MM.1S (cell line): ENCODE data around the gene UBXN6.

Source experiments
- DNase-seq: peaks from one replicate; pipeline ENCODE4 v3.0.0-alpha.2; 2015
- H2AFZ ChIP-seq: fragments of 300-600 bp; sonication (generic); 2 replicates; pipeline ENCODE4 v1.6.0; 2016; ENCODE audit warnings: antibody characterized with exemption, low read length
- H3F3A ChIP-seq: fragments of 300-600 bp; sonication (generic); 2 replicates; pipeline ENCODE4 v1.6.1; 2016; ENCODE audit warnings: mild to moderate bottlenecking, antibody characterized with exemption, low read length, moderate library complexity, mixed read lengths; ENCODE audit not compliant: insufficient read depth
- H3K27ac ChIP-seq: fragments of 300-600 bp; sonication (generic); 2 replicates; pipeline ENCODE4 v1.5.1; 2016; ENCODE audit warnings: mild to moderate bottlenecking, low read length
- H3K27me3 ChIP-seq: fragments of 300-600 bp; sonication (generic); replicated peaks from 2 replicates; pipeline ENCODE4 v1.6.0; 2016; ENCODE audit warnings: low read length; ENCODE audit not compliant: insufficient read depth
- H3K36me3 ChIP-seq: fragments of 300-600 bp; sonication (generic); replicated peaks from 2 replicates; pipeline ENCODE4 v1.6.1; 2016; ENCODE audit warnings: mild to moderate bottlenecking, low read length, mixed read lengths; ENCODE audit not compliant: insufficient read depth
- H3K4me1 ChIP-seq: fragments of 300-600 bp; sonication (generic); 2 replicates; pipeline ENCODE4 v1.6.1; 2016; ENCODE audit warnings: low read length, mixed read lengths
- H3K4me2 ChIP-seq: fragments of 300-600 bp; sonication (generic); 2 replicates; pipeline ENCODE4 v1.6.0; 2016; ENCODE audit warnings: low read depth, low read length
- H3K4me3 ChIP-seq: fragments of 300-600 bp; sonication (generic); 2 replicates; pipeline ENCODE4 v1.5.1; 2016; ENCODE audit warnings: low read length, mixed read lengths
- H3K79me2 ChIP-seq: fragments of 300-600 bp; sonication (generic); 2 replicates; pipeline ENCODE4 v1.6.1; 2016; ENCODE audit warnings: mixed run types, low read length, mixed read lengths
- H3K9ac ChIP-seq: fragments of 300-600 bp; sonication (generic); 2 replicates; pipeline ENCODE4 v1.6.1; 2016; ENCODE audit warnings: low read length, mixed read lengths
- H3K9me2 ChIP-seq: fragments of 300-600 bp; sonication (generic); replicated peaks from 2 replicates; pipeline ENCODE4 v1.6.1; 2016; ENCODE audit warnings: mild to moderate bottlenecking, low read length, mixed read lengths; ENCODE audit not compliant: insufficient read depth
- H3K9me3 ChIP-seq: fragments of 300-600 bp; sonication (generic); replicated peaks from 2 replicates; pipeline ENCODE4 v1.6.1; 2016; ENCODE audit warnings: mild to moderate bottlenecking, low read length, mixed read lengths; ENCODE audit not compliant: insufficient read depth
- H4K20me1 ChIP-seq: fragments of 300-600 bp; sonication (generic); 2 replicates; pipeline ENCODE4 v1.6.1; 2016; ENCODE audit warnings: mild to moderate bottlenecking, low read length, moderate library complexity, mixed read lengths; ENCODE audit not compliant: insufficient read depth
- CTCF ChIP-seq: fragments of 300-600 bp; sonication (generic); IDR thresholded peaks from 2 replicates; pipeline ENCODE4 v1.5.1; 2016; ENCODE audit warnings: antibody characterized with exemption, low read length, mixed read lengths
- EZH2 ChIP-seq: fragments of 300-600 bp; sonication (generic); optimal IDR thresholded peaks from 2 replicates; pipeline ENCODE3; 2017; ENCODE audit warnings: low read depth, mild to moderate bottlenecking, antibody characterized with exemption, low read length, mixed read lengths
- EZH2phosphoT487 ChIP-seq: fragments of 300-600 bp; sonication (generic); IDR thresholded peaks from 2 replicates; pipeline ENCODE4 v1.6.1; 2018; ENCODE audit warnings: antibody characterized with exemption, low read length

Gene UBXN6

GRCh38 chr19:4467835-4468234, 10.2 kb upstream of the UBXN6 start:
- H3K9ac ChIP-seq: no peak overlapping the region
- no peak for DNase-seq
- H3K4me2 ChIP-seq: no peak overlapping the region
- TF ChIP-seq EZH2phosphoT487: no peak
- no peak for TF ChIP-seq EZH2
- TF ChIP-seq CTCF: no peak
- H3K27me3 ChIP-seq: peaks cover 7% of the 10 kb centered on the region; the same call in 1 of the 2 replicates
- H3K36me3 ChIP-seq: no peaks in the 10 kb centered on the region
- no peak overlapping the region for H3K4me3 ChIP-seq
- no peaks in the 10 kb centered on the region for H3K4me1 ChIP-seq
- no peak overlapping the region for H2AFZ ChIP-seq
- H3K79me2 ChIP-seq: peaks cover 5% of the 10 kb centered on the region
- no peaks in the 10 kb centered on the region for H3K9me2 ChIP-seq
- peaks cover 5% of the 10 kb centered on the region; the same call in 1 of the 2 replicates for H3F3A ChIP-seq
- no peaks in the 10 kb centered on the region for H3K9me3 ChIP-seq
- no peaks in the 10 kb centered on the region for H4K20me1 ChIP-seq
- H3K27ac ChIP-seq: no peak overlapping the region

GRCh38 chr19:4464815-4465581, 7.4 kb upstream of the UBXN6 start:
- no peak for DNase-seq
- TF ChIP-seq EZH2 (no peak), EZH2phosphoT487 (no peak), CTCF (no peak)
- H3K27me3 ChIP-seq: peaks cover 25% of the 10 kb centered on the region
- H3K79me2 ChIP-seq: no peaks in the 10 kb centered on the region
- H3K27ac ChIP-seq: no peak overlapping the region
- no peaks in the 10 kb centered on the region for H4K20me1 ChIP-seq
- no peaks in the 10 kb centered on the region for H3K9me2 ChIP-seq
- no peaks in the 10 kb centered on the region for H3K4me1 ChIP-seq
- H3K9me3 ChIP-seq: no peaks in the 10 kb centered on the region
- H2AFZ ChIP-seq: no peak overlapping the region
- no peaks in the 10 kb centered on the region for H3F3A ChIP-seq
- H3K4me3 ChIP-seq: no peak overlapping the region
- no peak overlapping the region for H3K9ac ChIP-seq
- H3K36me3 ChIP-seq: no peaks in the 10 kb centered on the region
- H3K4me2 ChIP-seq: no peak overlapping the region

- no peaks in the 10 kb centered on the region for H3K9me2 ChIP-seq
- peaks cover 18% of the 10 kb centered on the region for H3K79me2 ChIP-seq
- H3K4me3 ChIP-seq: peak overlapping the region; percentile 81
- DNase-seq: no peak
- TF ChIP-seq EZH2phosphoT487 (no peak), EZH2 (no peak), CTCF (no peak)
- H3K4me2 ChIP-seq: peak overlapping the region; percentile 94
- no peaks in the 10 kb centered on the region for H4K20me1 ChIP-seq
- no peak overlapping the region for H3K27ac ChIP-seq
- peaks cover 7% of the 10 kb centered on the region for H3K4me1 ChIP-seq
- H2AFZ ChIP-seq: peak overlapping the region; percentile 82
- peaks cover 26% of the 10 kb centered on the region for H3K27me3 ChIP-seq
- H3K9ac ChIP-seq: peak overlapping the region; percentile 69
- no peaks in the 10 kb centered on the region for H3K9me3 ChIP-seq
- no peaks in the 10 kb centered on the region for H3K36me3 ChIP-seq
- no peaks in the 10 kb centered on the region for H3F3A ChIP-seq
Observed at GRCh38 chr19:4456843-4457653, 546 bp downstream of the UBXN6 start.
